HG03565 (cell line): Measurements from ENCODE around the gene MRPS27.

ENCODE experiments used
- ATAC-seq: cut with Tn5 transposase; IDR thresholded peaks from one replicate; pipeline ENCODE4 v1.9.1; 2021; ENCODE audit warnings: mild to moderate bottlenecking, moderate library complexity; ENCODE audit not compliant: unreplicated experiment

MRPS27 gene

DNA sequence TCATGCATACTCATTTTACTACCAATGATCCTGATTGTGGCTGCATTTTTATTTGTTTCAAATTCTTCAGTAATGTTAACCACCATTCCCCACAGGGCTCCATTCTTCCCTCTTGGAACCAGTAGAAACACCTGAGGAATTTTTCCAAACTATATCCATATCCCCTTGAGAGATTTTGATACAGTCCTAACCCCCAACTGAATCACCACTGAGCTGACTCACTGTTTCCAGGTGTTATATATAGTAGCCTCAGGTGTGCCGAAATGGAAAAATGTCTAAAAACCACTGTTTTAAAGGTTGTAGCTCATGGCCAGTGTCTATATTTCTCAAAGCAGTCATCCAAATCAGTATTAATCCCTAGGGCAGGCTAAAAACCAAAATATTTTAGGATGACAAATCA is 85.2 kb downstream of the MRPS27 start:
- ATAC-seq, result no peak

DNA sequence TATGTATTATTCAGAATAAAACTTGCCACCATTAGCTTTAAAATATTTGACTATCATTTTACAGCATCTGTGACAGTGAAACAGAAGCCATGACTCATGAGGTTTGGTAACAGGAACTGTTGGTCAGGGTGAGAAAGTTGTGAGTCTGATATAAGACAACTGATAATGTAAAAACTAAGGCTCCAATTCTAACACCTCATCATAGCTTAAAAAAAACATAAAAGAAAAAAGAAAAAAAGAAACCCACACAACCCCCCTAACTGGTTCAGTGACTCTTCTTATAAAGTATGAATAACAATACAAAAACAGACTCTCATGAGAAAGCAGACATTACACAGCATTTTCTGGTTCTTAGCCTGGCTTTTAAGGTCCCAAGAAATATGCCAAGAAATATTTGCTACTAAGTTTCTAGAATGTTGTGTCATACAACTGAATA is 85.8 kb downstream of the MRPS27 start:
- ATAC-seq, result peak; percentile 82

DNA sequence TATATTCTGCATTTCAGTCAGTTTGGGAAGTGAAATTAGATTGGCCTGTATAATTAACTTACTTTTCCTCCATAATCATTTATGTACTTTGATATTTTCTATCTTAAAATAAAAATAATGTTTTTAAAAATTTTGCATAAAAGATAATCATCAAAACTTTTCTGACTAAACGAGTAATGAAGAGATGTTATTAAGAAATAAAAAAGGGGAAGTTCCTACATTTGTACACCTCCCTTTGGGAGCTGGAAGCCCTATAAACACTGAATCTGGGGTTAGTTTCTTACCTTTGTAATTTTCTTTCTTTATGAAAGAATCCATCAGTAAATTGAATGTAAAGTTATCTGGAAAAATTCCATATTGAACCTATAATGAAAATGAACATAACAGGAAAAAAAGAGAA is 86.2 kb downstream of the MRPS27 start:
- no peak for ATAC-seq

DNA sequence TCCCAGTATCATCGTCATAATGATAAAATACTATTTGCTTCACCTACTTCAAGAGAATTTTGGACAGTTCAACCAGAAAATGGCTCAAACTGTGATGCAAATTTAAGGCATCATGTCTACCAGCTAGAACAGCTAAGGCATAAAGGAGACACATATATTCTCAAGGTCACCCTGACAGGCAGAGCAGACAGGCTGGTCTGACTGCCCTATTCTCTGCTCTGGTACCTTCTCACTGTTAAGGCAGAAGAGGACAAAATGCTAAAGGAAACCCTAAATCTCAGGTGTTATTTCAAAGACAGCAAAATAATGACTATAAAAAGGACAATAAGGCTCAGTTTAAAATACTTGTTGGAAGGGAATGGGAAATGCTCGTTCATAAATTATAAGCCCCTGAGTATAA is 87.2 kb downstream of the MRPS27 start:
- ATAC-seq, result no peak

DNA sequence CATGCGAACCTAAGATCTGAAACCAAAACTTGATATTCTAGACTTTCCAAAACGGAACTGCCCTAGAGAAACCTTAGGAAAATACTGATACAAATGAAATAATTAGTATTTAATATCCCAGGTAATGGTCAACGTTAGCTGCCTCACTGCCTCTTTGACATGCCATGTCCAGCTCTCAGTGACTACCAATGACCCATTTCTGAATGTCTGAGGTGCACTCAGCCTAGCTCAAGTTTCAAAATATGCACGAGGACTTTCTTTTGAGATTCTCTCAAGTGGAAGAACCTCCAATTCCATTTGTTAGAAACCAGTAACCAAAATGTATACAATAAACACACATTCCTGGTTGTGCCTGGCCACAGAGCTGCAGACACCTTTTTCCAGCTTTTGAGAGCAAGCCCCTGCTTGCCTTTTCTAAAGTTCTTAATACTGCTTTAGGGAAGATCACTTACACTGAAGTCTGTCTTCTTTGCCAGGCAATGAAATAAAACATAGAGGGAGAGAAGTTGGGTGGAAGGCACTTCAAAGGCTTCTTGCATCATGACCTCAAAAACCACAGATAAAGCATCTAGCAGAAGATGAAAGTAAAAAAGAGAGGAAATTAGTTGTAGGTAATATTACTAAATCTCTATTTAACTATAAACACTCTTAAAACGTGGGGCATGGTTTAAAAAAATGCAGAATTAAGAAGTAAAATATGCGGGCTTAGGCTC is 87.9 kb downstream of the MRPS27 start:
- ATAC-seq, result no peak

DNA sequence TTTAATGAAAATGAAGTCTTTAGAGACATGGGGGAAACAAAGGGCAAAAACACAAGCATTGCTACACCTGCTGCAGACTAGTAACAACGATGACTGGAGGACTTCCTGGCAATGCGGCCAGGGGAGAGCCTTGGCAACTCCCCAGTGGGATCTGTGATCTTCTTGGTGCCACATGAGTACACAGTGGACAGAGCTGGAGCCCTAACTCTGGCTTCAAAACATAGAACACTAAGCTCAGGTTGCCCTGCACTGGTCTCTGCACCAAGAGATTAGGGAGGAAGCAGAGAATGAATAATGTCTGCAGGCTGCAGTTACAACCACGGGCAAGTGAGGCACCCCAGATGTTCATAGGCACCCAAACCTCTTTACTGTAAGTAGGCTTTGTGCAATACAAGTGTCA is 91.1 kb downstream of the MRPS27 start:
- ATAC-seq, result no peak

DNA sequence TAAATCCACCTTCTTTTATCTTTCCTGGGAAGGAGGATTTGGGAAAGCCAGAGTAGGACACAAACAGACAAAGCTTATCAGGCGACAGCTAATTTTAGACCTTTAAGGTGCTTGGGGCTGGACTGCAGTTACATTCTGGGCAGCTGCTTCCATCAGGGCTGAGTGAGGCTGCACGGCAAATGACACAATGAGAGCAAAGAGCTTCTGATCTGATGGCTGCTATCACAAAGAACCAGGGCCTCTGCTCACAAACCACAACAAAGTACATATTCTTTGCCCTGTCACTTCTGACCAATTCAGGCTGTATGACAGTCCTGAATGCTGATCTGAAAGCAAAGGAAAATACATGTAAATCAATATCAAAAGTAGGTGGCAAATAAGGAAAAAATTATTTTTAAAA is 93.1 kb downstream of the MRPS27 start:
- no peak for ATAC-seq

DNA sequence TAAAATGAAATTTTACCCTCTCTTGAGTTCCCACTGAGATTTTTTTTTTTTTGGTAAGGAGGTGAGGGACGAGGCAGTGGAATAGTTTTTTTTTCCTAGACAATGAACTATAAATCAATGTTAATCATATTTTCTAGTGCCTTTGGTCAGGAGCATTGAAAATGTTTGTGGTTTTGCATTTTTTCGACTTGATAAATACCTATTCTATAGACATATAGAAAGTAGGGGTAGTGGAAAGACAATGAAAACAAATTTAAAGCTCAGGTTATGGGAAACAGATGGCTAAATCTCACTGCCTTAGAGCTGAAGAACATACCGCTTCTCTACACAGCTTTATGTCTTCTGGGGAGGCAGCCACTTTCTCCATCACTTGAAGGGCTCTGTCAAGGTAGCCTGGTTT is 94.3 kb downstream of the MRPS27 start:
- no peak for ATAC-seq

DNA sequence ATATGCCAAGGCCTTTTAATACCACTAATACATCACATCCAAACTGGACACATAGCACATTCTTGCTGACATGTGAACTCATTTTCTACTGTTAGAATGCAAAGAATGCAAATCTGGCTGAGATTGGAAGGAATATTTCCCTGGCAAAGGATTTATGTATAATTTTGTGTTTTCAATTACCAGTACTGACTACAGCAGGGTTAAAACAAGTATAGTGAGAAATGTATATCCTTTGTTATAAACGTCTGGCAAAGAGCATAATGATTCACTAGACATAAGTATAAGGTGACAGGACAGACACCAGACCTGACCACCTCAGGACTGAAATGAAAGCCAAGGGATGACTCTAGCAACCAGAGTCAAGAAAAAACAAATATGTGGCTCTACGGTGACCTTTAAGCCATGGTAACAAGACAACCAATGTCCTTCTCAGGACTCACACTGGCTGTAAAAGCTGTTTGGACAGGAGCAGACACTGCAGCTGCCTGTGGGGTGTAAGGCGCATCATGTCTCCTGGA is 95.0 kb downstream of the MRPS27 start:
- no peak for ATAC-seq

DNA sequence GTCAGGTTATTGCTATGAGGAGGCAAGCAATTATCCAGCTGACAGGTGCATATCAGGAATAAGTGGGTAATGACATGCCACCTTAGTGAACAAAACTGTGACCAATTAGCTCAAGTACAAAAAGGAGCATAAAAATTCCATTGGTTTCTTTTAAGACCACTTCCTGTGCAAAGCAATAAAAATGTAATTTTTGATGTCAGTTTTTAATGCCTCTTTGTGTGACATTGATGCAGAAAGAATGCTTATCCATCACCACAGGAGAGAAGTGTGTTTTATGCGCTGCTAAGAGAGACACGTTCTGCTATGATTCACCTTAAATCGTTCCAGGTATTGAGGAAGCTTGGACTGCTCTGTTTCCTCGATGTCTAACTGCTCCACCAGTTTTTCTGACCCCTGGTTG is 96.7 kb downstream of the MRPS27 start:
- no peak for ATAC-seq

DNA sequence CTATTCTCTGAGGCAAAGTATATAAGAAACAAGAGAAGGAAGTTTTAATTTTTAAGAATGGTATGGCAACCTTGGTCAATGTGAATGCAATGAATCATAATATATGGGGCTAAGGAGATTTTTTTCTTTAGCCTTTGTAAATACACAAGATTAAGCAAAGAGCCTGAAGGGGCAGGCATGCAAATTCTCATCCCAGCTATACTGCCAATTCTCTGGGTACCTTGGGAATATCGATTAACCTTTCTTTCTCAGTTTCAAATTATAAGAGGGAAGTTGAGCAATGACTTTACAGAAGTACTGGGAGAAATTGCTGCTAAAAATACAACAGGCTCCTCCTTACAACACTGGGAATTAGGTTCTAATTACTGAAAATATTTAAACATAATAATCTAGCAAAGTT is 97.5 kb downstream of the MRPS27 start:
- no peak for ATAC-seq

DNA sequence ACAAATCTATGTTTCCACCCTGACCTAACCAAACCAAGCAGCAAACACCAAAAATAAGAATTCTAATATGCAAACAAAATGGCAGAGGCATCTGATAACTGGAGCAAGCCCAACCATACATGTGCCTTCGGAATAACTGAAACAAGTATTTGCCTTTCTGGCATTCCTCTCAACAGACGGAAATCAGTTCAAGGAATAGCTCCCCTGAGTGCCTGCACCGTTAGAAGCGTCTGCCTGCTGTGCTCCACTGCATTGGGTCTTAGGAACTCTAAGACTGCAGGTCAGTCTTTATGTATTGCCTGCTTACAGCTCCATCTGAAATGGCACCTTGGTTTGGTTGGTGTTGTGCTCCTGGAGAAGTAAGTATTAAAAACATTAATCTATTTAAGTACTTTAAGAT is 98.5 kb downstream of the MRPS27 start:
- ATAC-seq, result no peak

DNA sequence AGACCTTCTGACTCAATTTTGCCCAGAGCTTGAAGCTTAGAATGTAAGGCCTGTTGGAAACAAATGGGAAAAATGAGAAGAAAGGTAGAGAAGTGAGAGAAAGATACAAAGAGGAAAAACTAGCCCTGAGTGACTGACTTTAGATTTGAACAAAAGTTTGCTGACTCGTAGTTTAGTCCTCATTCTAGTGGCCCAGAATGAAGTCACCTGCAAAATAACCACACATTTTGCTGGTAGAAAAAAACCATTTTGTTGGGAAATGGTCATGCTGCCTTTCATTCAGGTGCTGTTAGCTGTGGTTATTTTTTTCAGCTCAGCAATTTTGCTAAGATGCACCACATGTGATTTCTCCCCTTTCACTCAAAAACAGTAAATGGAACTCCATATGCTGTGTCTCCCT is 98.9 kb downstream of the MRPS27 start:
- no peak for ATAC-seq

DNA sequence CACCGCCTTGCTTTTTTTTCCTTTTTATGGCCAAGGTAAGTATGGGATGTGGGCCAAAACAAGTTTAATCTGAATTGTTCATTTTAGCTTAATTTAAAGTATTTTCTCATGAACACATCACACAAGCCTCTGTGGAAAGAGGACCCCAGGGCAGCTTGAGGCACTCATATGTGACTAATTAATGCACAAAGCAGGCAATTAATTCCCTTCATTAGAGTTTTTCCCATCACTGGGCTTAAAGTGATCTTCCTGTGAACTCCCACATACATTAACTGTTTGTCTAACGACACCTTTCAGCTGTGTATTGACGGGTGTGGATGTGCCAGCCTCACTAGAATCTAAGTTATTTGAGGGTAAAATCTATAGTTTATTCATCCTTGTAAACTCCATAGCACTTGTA is 103.3 kb downstream of the MRPS27 start:
- ATAC-seq, result no peak

DNA sequence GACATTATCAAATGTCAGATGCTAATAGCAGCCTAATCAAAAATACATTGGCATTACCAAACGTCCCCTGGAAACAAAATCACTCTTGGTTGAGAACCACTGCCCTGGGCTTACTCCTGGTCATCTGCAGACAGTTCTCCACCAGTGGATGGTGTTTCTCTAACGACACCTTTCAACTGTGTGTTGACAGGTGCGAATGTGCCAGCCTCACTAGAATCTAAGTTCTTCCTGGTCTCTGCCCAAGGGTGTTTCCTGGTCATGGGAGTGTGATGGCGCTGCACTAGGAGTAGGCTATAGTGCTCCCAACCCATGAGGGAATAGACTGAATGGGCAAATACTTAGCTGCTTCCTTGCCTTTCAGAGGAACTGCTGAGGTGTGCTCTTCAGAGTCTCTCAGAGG is 105.9 kb downstream of the MRPS27 start:
- no peak for ATAC-seq

DNA sequence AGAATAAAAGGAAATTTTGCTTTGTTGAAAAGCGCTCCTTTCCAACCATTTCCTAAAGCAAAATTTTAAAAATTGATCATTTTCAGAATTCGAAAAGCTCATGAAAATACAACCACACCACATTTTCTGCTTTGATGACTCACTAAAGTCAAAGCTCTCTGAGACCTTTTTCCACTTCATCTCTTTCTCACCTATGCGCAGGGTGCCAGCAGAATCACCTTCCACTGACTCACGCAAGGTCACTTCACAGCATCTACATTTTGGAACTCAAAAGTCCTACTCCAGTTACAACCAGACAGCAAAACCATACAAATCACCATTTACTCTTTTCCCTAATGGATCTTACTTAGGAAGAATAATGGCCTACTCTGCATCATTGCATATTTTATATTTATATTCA is 106.6 kb downstream of the MRPS27 start:
- no peak for ATAC-seq

DNA sequence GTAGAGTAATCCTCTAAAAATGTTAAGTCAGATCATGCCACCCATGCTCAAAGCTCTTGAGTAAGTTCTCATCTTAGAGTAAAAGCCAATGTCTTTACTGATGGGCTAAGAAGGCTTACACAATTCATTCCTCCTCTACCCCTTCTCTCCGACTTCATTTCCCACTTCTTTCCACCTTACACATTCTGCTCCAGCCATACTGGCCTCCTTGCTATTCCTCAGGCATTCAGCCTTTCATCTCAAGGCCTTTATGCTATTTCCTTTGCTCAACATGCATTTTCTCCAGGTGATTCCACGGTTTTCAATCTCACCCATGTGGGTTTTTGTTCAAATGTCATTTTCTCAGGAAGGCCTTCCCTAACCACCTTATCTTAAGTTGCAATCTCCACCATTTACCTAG is 107.9 kb downstream of the MRPS27 start:
- no peak for ATAC-seq

DNA sequence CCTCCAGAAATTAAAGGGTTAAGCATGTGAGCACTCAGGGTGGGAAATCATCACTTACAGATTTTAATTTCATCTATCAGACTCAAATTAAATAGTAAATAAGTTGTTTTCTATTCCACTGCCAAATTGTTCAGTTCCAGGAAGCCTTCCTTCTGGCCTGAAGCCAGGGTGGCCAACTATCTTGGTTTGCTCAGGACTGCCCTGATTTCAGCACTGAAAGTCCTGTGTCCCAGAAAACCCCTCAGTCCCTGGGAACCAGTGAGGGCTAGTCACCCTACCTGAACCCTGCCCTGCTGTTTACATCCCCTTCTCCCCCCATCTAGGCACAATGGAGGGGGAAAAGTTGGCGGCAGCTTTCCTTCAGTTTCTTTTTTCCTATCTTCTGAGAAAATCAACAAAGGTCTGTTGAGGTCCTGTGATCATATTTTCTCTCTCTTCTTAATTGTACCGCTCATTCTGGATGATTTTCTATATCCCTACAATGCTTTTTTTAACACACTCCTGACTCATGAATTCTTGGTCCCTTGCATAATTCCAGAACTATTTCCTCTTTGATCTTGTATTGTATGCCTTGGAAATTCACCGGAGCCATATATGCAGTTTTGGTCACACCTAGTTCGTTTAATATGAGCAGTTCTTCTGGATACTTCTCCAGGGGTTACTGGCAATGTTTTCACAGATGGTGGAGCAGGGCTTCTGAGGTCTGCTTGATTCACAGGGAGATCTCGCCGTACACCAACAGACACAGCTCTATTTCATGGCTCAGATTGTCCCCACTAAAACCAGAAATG is 109.0 kb downstream of the MRPS27 start:
- no peak for ATAC-seq

DNA sequence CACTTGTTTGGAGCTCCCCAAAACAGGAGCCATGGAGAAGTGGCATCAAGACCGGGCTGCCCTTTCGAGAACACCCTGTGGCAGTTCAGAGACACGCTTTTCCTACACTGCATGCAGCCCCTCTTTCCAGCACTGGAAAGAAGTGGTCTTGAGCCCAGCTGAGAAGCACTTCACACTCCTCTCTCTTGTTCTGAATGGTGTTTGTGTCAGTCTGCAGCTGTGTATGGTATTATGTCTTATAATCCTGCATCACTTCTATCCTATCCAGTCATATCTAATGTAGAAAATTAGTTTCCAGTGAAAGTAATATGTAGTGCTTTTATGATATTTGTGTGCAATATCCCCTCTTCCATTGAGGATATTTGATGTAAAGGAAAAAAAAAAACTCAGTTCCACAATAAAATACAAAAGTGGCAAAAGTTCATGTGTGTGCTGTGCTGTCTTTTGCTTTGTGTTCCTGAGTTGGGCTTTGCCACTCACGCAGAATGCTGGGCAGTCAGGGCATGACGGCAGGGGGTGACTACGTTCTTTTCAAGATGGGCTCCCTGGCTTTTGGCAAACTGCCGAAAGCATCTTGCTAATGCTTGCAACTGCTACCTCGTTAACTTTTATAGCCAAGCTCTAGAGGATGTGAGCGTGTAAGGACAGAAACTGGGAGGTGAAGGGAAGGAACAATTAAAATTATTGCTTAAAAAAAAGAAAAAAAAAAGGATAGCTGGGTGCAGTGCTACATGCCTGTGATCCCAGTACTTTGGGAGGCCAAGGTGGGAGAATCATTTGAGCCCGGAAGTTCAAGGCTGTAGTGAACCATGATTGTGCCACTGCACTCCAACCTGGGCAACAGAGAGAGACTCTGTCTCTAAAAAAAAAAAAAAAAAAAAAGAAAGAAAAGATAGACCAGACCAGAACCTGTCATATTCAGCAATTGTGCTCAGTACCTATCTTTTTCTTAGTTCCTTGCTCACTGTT is 110.6 kb downstream of the MRPS27 start:
- no peak for ATAC-seq

DNA sequence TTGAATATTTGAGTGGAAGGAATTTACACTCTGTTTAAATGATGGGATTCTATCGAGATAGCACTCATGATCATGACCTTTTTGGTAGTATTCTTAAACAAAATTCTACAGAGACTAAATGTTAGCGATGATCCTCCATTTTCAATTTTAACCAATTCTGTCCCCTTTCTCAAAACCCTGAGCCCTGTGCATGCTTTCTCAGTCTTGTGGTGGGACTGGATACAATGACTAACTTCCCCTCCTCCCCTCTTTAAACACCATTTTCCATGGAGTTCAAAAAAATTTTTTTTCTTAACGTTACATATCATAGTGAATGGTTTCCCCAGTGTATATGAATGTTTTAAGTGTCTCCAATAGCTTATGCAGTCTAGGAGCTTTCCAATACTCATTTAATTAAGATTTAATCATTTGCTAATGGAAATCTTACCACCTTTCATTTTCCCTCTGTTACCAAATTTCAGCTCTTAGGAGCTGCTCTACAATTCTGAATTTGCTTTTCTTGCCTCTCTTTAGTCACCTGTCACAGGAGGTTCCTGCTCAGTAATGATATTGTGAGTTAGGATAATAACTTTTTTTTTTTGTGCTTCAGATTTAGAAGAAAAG is 111.6 kb downstream of the MRPS27 start:
- ATAC-seq, result no peak

DNA sequence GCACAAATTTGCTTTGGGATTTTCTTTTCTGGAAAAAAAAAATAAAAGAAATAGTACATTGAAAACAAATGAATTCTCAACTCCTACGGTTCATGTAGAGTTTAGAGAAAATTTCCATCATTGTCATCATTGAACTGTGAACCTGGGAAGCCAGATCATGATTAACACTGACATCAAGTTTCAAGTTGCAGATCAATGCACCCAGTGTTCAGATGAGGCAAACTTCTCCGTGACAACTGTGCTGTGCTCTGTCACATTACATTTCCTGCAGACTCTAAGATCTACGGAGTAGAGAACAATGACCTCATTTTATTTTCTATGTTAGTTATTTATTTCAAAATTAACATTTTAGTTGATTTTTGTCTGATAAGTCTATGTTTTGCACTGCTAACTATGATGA is 113.0 kb downstream of the MRPS27 start:
- ATAC-seq, result no peak
